HG02642 (cell line): ENCODE data around the gene EFTUD2.
"Not testable (repeated sequence)": the region's sequence is repeated elsewhere in the genome, so short reads cannot be mapped to it uniquely, and the experiment has no call there.

Experiments
- ATAC-seq: cut with Tn5 transposase; IDR thresholded peaks from one replicate; pipeline ENCODE4 v1.9.1; 2021; ENCODE audit warnings: mild to moderate bottlenecking; ENCODE audit not compliant: unreplicated experiment, poor library complexity

EFTUD2 gene

DNA sequence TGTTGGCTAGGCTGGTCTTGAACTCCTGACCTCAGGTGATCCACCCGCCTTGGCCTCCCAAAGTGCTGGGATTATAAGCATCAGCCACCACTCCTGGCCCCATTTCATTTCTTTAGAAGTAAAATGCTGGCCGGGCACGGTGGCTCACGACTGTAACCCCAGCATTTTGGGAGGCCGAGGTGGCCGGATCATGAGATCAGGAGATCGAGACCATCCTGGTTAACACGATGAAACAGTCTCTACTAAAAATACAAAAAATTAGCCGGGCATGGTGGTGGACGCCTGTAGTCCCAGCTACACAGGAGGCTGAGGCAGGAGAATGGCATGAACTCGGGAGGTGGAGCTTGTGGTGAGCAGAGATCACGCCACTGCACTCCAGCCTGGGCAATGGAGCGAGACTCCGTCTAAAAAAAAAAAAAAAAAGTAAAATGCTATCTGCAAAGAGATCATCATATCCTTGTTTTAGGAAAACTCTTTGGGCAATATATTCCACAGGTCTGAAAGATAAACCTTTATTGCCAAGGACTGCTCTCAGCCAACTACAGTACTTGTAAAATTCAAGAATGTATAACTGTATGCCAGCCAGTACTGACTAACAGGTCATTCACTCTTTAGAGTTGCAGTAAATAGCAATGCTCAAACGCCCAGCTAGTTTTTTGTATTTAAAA lies 73.0 kb downstream of the EFTUD2 start:
- ATAC-seq = no peak

DNA sequence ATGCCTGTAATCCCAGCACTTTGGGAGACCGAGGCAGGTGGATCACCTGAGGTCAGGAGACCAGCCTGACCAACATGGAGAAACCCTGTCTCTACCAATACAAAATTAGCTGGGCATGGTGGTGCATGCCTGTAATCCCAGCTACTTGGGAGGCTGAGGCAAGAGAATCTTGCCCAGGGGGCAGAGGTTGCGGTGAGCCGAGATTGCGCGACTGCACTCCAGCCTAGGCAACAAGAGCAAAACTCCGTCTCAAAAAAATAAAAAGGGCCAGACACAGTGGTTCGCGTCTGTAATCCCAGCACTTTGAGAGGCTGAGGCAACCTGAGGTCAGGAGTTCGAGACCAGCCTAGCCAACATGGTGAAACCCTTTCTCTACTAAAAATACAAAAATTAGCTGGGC lies 74.0 kb downstream of the EFTUD2 start:
- not testable (repeated sequence) for ATAC-seq

DNA sequence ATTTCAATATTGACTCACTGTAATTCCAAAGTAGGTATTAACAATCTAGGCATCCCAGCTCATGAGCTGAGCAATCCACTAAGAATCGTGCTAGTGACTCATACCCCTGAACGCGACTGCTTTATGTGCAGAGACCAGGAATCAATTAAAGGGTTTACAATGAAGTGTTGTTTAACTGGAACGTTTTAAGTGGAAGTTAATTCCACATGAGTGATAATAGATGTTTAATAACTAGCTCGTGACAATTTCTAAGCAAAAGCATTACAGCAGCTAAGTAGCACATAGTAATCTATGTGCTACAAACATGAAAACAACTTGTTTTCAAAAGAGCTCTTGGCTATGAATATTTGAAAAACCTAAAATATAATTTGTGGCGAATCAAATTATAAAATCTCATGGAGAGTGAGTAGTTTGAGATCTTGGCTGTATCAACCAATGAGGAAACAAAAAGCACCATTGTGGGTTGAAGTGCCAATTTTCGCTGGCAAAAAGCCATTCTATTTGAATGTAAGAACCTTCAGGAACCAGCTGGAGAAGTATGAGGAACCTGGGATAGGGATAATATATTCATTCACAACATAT lies 78.5 kb downstream of the EFTUD2 start:
- no peak for ATAC-seq

GRCh38 chr17:44818508-44818907 lies 80.7 kb downstream of the EFTUD2 start:
- ATAC-seq = not testable (repeated sequence)

DNA sequence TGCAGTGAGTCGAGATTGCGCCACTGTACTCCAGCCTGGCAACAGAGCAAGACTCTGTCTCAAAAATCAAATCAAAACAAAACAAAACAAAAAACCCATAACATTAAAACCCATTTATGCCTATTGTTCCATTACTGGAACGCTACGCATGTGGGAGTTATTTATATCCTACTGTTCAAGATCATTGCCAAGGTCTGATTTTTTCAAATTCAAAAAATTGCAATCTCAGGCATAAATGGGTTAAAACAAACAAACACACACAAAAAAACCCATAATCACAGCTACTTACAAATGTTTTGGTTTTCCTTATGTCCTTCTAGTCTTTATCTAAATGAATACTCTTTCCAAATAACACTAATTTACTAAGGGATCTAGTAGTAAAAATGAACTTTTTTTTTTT lies 87.0 kb downstream of the EFTUD2 start:
- ATAC-seq = no peak

- ATAC-seq = not testable (repeated sequence)
Measured at GRCh38 chr17:44808656-44809388, 90.4 kb downstream of the EFTUD2 start.

DNA sequence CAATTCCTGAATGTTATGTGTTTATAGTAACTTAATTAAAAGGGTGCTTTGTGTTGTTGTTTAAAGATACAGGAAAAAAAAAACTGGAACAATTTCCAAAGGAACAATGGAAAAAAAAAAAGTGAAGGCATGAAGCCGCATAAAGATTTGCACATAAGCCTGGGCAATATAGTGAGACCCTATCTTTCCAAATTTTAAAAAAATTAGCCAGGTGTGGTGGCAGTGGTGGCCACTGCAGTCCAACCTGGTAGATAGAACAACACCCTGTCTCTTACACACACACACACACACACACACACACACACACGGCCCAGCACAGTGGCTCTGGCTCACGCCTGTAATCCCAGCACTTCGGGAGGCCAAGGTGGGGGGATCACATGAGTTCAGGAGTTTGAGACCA lies 91.1 kb downstream of the EFTUD2 start:
- ATAC-seq = no peak

GRCh38 chr17:44807817-44808155 lies 91.5 kb downstream of the EFTUD2 start:
- ATAC-seq = no peak

GRCh38 chr17:44807093-44807816 lies 92.0 kb downstream of the EFTUD2 start:
- ATAC-seq = no peak

DNA sequence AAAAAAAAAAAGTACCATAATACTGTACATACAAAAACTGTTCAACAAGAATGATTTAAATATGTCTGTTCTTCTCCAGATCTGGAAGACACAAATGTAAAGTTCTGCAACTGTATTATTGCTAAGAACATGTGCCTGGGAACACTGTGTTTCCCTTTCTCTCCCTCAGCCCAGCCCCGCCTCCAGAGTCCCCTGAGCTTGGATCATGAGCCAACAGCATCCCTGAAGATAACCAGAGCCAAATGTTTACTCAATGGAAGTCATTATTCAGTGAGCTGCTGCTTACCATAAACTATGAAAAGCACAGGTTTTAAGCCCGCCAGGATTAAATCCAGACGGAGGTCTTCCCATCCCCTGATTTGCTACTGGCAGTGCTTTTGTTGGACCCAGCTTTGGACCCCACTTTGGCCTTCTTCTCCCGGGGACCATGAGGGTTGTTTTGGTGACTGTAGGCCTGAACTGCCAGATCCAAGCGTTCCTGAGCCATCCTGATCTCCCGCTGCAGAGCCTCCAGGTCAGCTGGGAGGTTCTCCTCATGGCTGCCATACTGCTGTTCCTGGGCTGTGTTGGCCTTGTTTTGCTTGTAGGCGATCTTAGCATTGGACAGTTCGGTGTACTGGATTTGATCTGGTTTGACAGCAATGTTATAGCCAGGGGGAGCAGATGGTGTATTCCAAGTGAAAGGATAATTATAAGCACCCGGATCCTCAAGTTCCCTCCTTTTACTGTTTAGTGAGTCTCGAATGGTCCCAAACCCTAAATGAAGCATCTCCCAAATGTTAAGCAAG lies 94.7 kb downstream of the EFTUD2 start:
- no peak for ATAC-seq

DNA sequence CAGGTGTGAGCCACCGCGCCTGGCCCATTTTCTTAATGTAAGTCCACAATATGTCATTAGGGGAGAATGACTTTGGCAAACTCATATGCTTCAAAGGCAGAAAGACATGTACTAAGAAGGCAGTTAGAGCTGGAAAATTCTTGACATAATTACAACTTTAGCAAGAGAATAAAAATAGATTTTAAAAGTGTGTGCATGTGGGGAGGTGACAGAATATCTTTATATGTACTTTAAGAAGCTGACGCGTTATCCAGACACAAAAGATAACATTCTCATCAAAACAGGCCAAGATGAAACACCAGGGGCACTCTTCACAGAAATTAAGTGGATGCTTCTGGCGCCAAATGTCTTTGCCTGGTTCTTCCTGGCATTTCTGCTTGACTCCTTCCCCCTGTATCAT lies 97.4 kb downstream of the EFTUD2 start:
- no peak for ATAC-seq
